Right lobe of liver (tissue), 6 donors: ENCODE results near the gene LRRC8D. TPM values are rescaled to one million over a fixed set of nuclear protein-coding genes. Genes with fewer than 3 reads are reported as not detected.

Experiments used
- ATAC-seq, 4 donors: fragments of 200-7000 bp; cut with Tn5 transposase; one replicate each; pipeline ENCODE4 v1.9.1; 2020; ENCODE audit warnings: mild to moderate bottlenecking in 4 of 4, moderate library complexity in 4 of 4
- DNase-seq, 3 donors: peaks; one replicate each; pipeline ENCODE4 v3.0.0-alpha.2; 2020
- H3K27ac ChIP-seq, 3 donors: fragments of 200-600 bp; one replicate each; pipeline ENCODE4 v1.8.0; 2022
- H3K27me3 ChIP-seq, 2 donors: fragments of 200-600 bp; one replicate each; pipeline ENCODE4 v1.8.0; 2022
- H3K36me3 ChIP-seq, 4 donors: fragments of 200-600 bp; sonication (generic) in 1 of 4; one replicate each; pipeline versions ENCODE4 v1.5.1 to v1.8.0; 2017 to 2022; ENCODE audit warnings: control low read depth in 1 of 4
- H3K4me1 ChIP-seq, 4 donors: fragments of 200-600 bp; sonication (generic) in 1 of 4; one replicate each; pipeline versions ENCODE4 v1.5.1 to v1.8.0; 2017 to 2022; ENCODE audit warnings: control low read depth in 1 of 4
- H3K4me3 ChIP-seq, 3 donors: fragments of 200-600 bp; one replicate each; pipeline ENCODE4 v1.8.0; 2022
- H3K9me3 ChIP-seq, 4 donors: fragments of 200-600 bp; sonication (generic) in 1 of 4; one replicate each; pipeline versions ENCODE4 v1.5.1 to v1.8.0; 2017 to 2022; ENCODE audit warnings: control low read depth in 1 of 4
- POLR2A ChIP-seq: fragments of 450-650 bp; IDR thresholded peaks from one replicate; pipeline ENCODE4 v1.6.1; 2017; ENCODE audit warnings: antibody characterized with exemption, mild to moderate bottlenecking
- WGBS: methylation state at CpG from one replicate; pipeline ENCODE4 v1.1.6; 2018; ENCODE audit warnings: low coverage, low lambda C conversion rate; ENCODE audit not compliant: insufficient coverage; ENCODE audit errors: missing lambda C conversion rate; 5-methylcytosine and 5-hydroxymethylcytosine counted together
- intact Hi-C, 2 donors: fragments of 100-400 bp; cut with DNase I; formaldehyde crosslinking; loops; one replicate each; pipeline versions ENCODE4 v1.11.2 to v1.14.1; 2022
- total RNA-seq, 6 experiments: library from RNA; depleted of rRNA in 2 of 6; stranded (reverse); fragments of >200 nt in 2 of 6; fragmentation: NEBNext Ultra II Directional in 3 of 6; extraction: Animal tissue kit (Norgen Biotek cat#: 25700) in 3 of 6; gene quantifications; one replicate each; pipeline versions ENCODE4 v1.1.0 to v1.2.4, GENCODE V29; 2016 to 2023
- TF ChIP-seq, protein P1 (sequence below), 4 donors: fragments of 200-600 bp in 3 of 4; fragments of 450-650 bp in 1 of 4; IDR thresholded peaks; one replicate each; pipeline versions ENCODE4 v1.5.1 to v1.8.0; 2016 to 2022; ENCODE audit warnings: antibody characterized with exemption in 4 of 4, mild to moderate bottlenecking in 2 of 4
- donor health status: DM: no; HTN: yes; CAD: no.
- donor health status: DM: no; HTN: no; CAD: no.
- donor health status: DM: no; HTN: no; CAD: no.
- donor health status: DM: no; HTN: yes; CAD: no.
- donor health status: DM: no; HTN: yes; CAD: no.

Gene LRRC8D
- total RNA-seq, 6 experiments from 2014 or later: 11.5 to 22.1 (median 19.3) TPM

DNA sequence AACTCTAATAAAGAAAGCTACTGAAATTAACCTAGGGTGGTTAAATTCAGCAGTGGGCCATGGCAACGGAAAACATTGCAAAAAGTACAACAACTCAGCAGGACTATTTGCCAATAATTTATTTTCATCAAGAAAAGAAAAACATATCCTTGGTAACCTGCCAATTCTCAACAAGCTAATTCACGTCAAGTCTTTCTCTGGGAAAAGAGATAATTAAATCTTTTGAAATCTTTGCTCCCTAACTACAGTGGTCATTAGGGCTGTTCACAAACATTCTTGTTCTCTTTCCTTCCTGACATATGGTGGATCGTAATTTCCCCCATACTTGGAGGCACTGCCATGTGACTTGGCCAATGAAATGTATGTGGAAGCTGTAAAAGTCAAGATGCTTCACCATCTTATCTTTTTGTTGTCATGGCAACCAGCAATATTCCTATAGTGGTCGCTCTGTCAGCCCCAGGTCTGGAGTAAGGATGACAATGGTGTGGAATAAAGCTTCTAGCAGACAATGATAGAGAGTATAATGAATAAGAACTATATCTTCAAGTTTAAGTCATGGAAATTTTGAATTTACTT is 144.4 kb downstream of the LRRC8D start:
- 60% methylated on average over 4 of the region's 4 CpGs for WGBS
- H3K36me3 ChIP-seq: no peaks in the 10 kb centered on the region

DNA sequence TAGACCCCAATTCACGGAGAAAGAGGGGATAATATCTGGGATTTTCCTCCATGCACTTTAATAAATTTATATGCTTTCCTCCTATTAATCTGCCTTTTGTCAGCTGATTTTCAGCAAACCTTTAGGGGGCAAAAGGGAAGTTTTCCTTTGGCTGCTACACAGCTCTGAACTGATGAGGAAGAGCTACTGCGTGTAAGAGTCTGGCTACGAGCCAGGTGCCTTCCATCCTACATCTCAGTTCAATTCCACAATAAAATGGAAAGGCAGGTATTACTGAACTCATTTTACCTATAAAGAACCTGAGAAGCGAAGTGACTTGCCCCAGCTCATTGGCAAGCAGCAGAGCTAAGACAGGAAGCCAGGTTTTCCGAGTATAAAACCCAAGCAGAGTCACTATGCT is 145.8 kb downstream of the LRRC8D start:
- Histone ChIP-seq H3K27ac (no peak overlapping the region), H3K27me3 (no peaks in the 10 kb centered on the region), H3K4me1 (no peaks in the 10 kb centered on the region), H3K36me3 (no peaks in the 10 kb centered on the region), H3K9me3 (no peaks in the 10 kb centered on the region), H3K4me3 (no peak overlapping the region)
- ATAC-seq: peak in 1 of 4 donors; percentile 13
- TF ChIP-seq, protein P1, sequence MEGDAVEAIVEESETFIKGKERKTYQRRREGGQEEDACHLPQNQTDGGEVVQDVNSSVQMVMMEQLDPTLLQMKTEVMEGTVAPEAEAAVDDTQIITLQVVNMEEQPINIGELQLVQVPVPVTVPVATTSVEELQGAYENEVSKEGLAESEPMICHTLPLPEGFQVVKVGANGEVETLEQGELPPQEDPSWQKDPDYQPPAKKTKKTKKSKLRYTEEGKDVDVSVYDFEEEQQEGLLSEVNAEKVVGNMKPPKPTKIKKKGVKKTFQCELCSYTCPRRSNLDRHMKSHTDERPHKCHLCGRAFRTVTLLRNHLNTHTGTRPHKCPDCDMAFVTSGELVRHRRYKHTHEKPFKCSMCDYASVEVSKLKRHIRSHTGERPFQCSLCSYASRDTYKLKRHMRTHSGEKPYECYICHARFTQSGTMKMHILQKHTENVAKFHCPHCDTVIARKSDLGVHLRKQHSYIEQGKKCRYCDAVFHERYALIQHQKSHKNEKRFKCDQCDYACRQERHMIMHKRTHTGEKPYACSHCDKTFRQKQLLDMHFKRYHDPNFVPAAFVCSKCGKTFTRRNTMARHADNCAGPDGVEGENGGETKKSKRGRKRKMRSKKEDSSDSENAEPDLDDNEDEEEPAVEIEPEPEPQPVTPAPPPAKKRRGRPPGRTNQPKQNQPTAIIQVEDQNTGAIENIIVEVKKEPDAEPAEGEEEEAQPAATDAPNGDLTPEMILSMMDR (IDR thresholded peaks at IDR 0.05): no peak
- TF ChIP-seq POLR2A: no peak
- no peak for DNase-seq
- 47% methylated on average over 5 of the region's 5 CpGs for WGBS
- intact Hi-C loops: no loop called here

More for the DNA sequence above, 144.4 kb downstream of the LRRC8D start:
- no peak for DNase-seq
- H3K4me3 ChIP-seq: no peak overlapping the region
- no peaks in the 10 kb centered on the region for H3K4me1 ChIP-seq
- intact Hi-C loops: no loop called here
- H3K27ac ChIP-seq: no peak overlapping the region
- TF ChIP-seq POLR2A: no peak
- TF ChIP-seq, protein P1 (IDR thresholded peaks at IDR 0.05): no peak
- H3K9me3 ChIP-seq: no peaks in the 10 kb centered on the region
- no peak for ATAC-seq
- H3K27me3 ChIP-seq: no peaks in the 10 kb centered on the region

DNA sequence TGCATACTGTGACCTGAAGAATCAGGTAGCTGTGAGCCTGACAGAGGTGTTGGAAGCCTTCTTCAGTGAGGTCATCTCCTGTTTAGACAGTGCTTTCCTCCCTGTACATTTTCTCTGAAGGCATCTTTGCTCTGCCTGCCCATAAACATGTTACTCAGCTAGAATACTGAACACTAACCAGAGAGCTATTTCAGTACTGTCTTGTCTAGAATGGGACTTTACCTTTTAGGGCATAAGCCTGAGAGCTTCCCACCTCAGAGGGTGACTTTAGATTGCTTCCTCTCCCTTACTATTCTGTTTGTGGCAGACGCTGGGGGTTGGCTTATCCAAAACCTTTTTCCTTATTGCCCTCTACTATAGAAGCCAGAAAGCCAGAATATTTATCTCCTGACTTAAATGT is 150.8 kb downstream of the LRRC8D start:
- no peaks in the 10 kb centered on the region for H3K36me3 ChIP-seq
- WGBS: 88% methylated on average over 1 of the region's 1 CpG
- no peak overlapping the region for H3K4me3 ChIP-seq
- no peak overlapping the region for H3K27ac ChIP-seq
- no peak for ATAC-seq
- H3K9me3 ChIP-seq: no peaks in the 10 kb centered on the region
- no peaks in the 10 kb centered on the region for H3K4me1 ChIP-seq
- TF ChIP-seq, protein P1 (IDR thresholded peaks at IDR 0.05): no peak
- TF ChIP-seq POLR2A: no peak
- DNase-seq: no peak
- H3K27me3 ChIP-seq: no peaks in the 10 kb centered on the region
- intact Hi-C loops: no loop called here

DNA sequence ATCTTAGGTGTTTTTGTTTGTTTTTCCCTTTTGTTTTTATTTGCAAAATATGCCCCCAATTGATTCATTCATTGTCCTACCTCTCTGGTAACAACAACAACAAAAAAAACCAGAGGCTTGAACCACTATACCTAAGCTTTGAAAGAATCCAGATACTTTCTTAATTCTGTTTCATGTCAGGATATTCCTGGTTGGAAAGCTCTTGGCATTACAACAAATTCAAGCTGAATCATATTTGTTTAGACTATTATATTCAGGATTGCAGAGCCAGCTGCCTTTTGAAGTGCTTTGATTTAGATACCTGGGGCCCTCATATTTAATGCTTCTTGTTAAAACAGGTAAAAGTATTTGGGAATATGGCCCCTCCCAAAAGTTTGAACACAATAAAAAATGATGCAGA is 151.2 kb downstream of the LRRC8D start:
- ATAC-seq (no peak), DNase-seq (no peak)
- no peak overlapping the region for H3K4me3 ChIP-seq
- no peaks in the 10 kb centered on the region for H3K27me3 ChIP-seq
- H3K36me3 ChIP-seq: no peaks in the 10 kb centered on the region
- no peak overlapping the region for H3K27ac ChIP-seq
- intact Hi-C loops: no loop called here
- TF ChIP-seq, protein P1 (IDR thresholded peaks at IDR 0.05): no peak
- TF ChIP-seq POLR2A: no peak
- H3K4me1 ChIP-seq: no peaks in the 10 kb centered on the region
- H3K9me3 ChIP-seq: no peaks in the 10 kb centered on the region
